Measurements from ENCODE around the gene GRAMD1C.

DNA sequence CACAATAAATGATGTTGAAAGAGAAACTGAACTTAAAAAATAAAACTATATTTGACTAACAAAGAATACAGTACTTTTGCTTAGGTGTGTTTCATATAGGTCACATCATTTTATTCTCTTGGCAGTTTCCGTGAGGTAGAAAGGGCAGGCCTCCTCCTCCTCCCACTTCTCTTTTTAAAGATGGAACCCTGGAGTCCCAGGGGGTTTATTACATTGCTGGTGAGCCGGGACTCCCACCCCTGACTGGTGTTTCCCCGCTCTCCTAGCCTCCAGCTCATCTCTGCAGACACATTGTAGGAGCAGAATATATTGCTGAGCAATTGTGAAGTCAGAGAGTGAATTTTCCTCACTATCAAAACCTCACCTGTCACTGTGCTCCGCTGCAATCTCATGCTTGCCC is 139.2 kb downstream of the GRAMD1C start:
- TF ChIP-seq, protein P1, sequence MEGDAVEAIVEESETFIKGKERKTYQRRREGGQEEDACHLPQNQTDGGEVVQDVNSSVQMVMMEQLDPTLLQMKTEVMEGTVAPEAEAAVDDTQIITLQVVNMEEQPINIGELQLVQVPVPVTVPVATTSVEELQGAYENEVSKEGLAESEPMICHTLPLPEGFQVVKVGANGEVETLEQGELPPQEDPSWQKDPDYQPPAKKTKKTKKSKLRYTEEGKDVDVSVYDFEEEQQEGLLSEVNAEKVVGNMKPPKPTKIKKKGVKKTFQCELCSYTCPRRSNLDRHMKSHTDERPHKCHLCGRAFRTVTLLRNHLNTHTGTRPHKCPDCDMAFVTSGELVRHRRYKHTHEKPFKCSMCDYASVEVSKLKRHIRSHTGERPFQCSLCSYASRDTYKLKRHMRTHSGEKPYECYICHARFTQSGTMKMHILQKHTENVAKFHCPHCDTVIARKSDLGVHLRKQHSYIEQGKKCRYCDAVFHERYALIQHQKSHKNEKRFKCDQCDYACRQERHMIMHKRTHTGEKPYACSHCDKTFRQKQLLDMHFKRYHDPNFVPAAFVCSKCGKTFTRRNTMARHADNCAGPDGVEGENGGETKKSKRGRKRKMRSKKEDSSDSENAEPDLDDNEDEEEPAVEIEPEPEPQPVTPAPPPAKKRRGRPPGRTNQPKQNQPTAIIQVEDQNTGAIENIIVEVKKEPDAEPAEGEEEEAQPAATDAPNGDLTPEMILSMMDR (IDR thresholded peaks at IDR 0.05; ENCODE audit: insufficient read depth, low read length, poor library complexity, severe bottlenecking): no peak
- TF ChIP-seq EZH2phosphoT487 (conservative IDR thresholded peaks at IDR 0.05; ENCODE audit: low read length): no peak

Measured in SU-DHL-6 (cell line).